Measurements from ENCODE around the gene SLC5A9.
"Not testable (repeated sequence)": the region's sequence is repeated elsewhere in the genome, so short reads cannot be mapped to it uniquely, and the experiment has no call there.

SLC5A9 gene

DNA sequence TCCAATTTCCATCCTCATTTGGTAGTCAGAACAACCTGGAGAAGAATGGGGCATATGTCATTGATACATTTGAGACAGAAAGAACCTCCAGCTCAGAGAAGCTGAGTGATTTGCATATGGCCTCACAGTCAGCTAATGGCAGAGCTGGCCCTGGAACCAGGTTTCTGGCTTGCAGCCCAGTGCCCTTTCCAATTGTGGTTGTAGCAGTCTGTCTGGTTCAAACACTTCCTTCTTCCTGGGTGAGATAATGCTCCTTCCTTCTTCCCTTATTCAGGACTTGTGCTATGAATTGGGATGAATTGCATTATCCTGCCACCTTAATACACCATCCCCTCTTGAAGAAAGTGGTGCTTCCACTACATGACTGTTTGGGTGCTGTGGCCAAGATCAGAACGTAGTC lies 24.2 kb downstream of the SLC5A9 start:
- no peak for DNase-seq

- no peak for DNase-seq
Observed at GRCh38 chr1:48248356-48248755, 25.8 kb downstream of the SLC5A9 start.

- DNase-seq, result no peak
Observed at GRCh38 chr1:48249868-48250267, 27.4 kb downstream of the SLC5A9 start.

- no peak for DNase-seq
Observed at GRCh38 chr1:48250572-48250971, 28.1 kb downstream of the SLC5A9 start.

DNA sequence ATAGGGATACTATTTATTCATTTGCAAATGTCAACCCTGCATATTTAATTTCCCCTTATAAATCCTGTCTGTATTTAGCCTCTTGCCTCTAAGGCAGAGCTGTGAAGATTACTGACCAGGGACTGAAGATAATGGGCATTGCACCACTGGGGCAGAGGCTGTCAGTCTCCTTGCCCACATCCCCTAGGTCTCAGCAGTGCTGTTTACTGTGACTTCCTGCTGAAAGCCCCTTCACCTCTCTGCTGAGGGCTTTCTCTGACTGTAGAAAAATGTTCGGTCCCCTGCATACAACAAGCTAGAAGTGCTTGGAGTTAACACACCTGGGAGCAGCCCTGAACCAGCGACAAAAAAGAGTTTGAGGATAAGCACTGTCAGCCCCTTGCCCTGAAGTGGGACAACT lies 28.8 kb downstream of the SLC5A9 start:
- DNase-seq, result no peak

DNA sequence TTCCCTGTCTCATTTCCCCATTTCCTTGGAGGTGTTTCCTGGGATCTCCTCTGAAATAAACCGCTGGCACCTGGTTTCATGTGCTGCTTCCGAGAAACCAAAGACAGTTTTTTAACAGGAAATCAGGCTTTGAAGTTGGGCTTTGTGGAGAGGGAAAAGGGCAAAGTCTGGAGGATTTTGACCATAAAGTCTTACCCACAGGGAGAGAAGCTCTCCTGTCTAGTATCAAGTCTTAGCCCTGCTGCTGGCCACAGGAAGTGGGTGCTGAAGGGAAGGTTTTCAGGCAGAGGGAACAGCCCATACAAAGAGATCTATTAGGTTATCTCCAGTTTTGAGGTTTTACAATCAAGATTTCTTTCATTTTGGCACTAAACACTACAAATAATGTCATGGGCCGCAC lies 29.3 kb downstream of the SLC5A9 start:
- DNase-seq, result no peak

GRCh38 chr1:48254254-48254653 lies 31.7 kb downstream of the SLC5A9 start:
- no peak for DNase-seq

DNA sequence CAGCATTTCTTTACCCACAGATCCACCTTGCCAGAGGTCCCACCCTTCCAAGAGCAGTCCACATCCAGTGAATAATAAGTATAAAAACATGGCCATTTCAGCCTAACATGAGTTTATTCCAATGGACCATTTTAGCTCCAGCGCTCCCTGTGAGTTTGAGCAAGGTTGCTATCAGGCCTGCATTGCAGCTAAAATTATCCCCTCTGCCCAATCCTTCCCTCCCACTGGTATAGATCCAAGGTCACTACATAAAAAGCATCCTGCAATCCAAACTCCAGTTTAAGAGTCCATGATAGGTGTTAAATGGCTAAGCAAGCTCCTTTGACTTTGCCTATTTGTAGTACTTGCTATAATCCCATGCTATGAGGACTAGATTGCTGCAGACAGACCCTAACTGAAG lies 35.6 kb downstream of the SLC5A9 start:
- DNase-seq, result no peak

- no peak for DNase-seq
Observed at GRCh38 chr1:48261881-48262400, 39.4 kb downstream of the SLC5A9 start.

- DNase-seq, result no peak
Observed at GRCh38 chr1:48263041-48263440, 40.5 kb downstream of the SLC5A9 start.

GRCh38 chr1:48266576-48266975 lies 44.1 kb downstream of the SLC5A9 start:
- no peak for DNase-seq

- DNase-seq, result not testable (repeated sequence)
Observed at GRCh38 chr1:48277437-48277836, 54.9 kb downstream of the SLC5A9 start.

DNA sequence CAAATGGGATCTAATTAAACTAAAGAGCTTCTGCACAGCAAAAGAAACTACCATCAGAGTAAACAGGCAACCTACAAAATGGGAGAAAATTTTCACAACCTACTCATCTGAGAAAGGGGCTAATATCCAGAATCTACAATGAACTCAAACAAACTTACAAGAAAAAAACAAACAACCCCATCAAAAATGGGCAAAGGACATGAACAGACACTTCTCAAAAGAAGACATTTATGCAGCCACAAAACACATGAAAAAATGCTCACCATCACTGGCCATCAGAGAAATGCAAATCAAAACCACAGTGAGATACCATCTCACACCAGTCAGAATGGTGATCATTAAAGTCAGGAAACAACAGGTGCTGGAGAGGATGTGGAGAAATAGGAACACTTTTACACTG lies 59.8 kb downstream of the SLC5A9 start:
- DNase-seq, result not testable (repeated sequence)

DNA sequence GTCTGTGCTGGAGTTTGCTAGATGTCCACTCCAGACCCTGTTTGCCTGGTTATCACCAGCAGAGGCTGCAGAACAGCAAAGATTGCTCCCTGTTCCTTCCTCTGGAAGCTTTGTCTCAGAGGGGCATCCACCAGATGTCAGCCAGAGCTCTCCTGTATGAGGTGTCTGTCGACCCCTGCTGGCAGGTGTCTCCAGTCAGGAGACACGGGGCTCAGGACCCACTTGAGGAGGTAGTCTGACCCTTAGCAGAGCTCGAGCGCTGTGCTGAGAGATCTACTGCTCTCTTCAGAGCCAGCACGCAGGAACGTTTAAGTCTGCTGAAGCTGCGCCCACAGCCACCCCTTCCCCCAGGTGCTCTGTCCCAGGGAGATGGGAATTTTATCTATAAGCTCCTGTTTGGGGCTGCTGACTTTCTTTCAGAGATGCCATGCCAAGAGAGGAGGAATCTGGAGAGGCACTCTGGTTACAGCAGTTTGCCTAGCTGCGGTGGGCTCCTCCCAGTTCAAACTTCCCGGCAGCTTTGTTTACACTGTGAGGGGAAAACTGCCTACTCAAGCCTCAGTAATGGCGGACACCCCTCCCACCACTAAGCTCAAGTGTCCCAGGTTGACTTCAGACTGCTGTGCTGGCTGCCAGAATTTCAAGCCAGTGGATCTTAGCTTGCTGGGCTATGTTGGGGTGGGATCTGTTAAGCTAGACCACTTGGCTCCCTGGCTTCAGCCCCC lies 62.3 kb downstream of the SLC5A9 start:
- not testable (repeated sequence) for DNase-seq

DNA sequence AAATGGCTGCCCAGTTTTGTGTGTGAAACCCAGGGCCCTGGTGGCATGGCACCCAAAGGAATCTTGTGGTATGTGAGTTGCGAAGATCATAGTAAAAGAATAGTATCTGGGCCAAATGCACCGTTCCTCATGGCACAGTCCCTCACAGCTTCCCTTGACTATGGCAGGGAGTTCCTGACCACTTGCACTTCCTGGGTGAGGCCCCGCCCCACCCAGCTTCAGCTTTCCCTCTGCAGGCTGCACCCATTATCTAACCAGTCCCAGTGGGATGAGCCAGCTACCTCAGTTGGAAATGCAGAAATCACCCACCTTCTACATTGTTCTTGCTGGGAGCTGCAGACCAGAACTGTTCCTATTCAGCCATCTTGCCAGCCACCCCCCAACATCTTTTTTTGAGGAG lies 63.0 kb downstream of the SLC5A9 start:
- DNase-seq, result no peak

GRCh38 chr1:48291421-48291820 lies 68.9 kb downstream of the SLC5A9 start:
- no peak for DNase-seq

DNA sequence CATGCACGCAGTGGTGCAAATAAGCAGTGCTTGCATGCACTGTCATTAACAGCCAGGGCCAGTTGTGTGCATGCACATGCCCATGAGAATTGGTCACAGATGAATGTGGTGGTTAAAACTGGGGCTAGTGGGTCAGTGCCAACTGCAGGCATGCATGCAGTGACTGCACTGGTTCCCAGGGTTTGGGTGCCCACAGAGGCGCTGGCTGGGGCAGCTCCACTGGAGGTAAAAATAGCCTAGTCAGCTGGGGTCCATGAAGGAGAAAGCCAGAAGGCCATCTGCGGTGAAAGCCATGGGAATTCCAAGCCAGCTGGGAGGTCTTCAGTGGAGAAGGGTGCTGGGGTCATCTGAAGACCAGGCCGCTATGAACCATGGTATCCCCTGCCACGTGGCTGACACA lies 70.2 kb downstream of the SLC5A9 start:
- no peak for DNase-seq

- DNase-seq, result not testable (repeated sequence)
Observed at GRCh38 chr1:48294094-48294493, 71.6 kb downstream of the SLC5A9 start.

GRCh38 chr1:48294656-48295055 lies 72.1 kb downstream of the SLC5A9 start:
- no peak for DNase-seq
